Measurements from ENCODE around the gene PDSS2.

The PDSS2 gene

GRCh38 chr6:107328081-107328480 is 131.3 kb downstream of the PDSS2 start:
- Histone ChIP-seq H3K9me3 (ENCODE audit: control insufficient read depth, insufficient read depth, low read length) (no peaks in the 10 kb centered on the region), H3K27ac (ENCODE audit: low read depth, low read length) (no peak overlapping the region), H4K20me1 (ENCODE audit: control insufficient read depth, insufficient read depth, low read depth, low read length) (no peaks in the 10 kb centered on the region), H3K9me2 (replicated peaks; ENCODE audit: control insufficient read depth, low read length) (no peaks in the 10 kb centered on the region), H3K4me1 (ENCODE audit: control insufficient read depth, low read length) (peaks cover 13% of the 10 kb centered on the region), H3K36me3 (ENCODE audit: control insufficient read depth, low read length) (no peaks in the 10 kb centered on the region), H3F3A (ENCODE audit: control insufficient read depth, insufficient read depth) (peaks cover 2% of the 10 kb centered on the region; the same call in 1 of the 2 replicates), H3K4me3 (ENCODE audit: low read length) (no peak overlapping the region), H3K79me2 (ENCODE audit: control insufficient read depth, low read length) (no peaks in the 10 kb centered on the region), H3K27me3 (ENCODE audit: control insufficient read depth, low read length) (no peaks in the 10 kb centered on the region), H3K4me2 (ENCODE audit: low read length) (no peak overlapping the region)
- TF ChIP-seq CTCF (IDR thresholded peaks at IDR 0.05; ENCODE audit: low read depth, low read length, poor library complexity, severe bottlenecking) (no peak), EZH2phosphoT487 (IDR thresholded peaks at IDR 0.05; ENCODE audit: borderline replicate concordance, low read length) (no peak)

- H3K27ac ChIP-seq (ENCODE audit: low read depth, low read length), result no peak overlapping the region
Measured at GRCh38 chr6:107323133-107323785, 136.1 kb downstream of the PDSS2 start.

GRCh38 chr6:107321793-107322192 is 137.6 kb downstream of the PDSS2 start:
- H3F3A ChIP-seq (ENCODE audit: control insufficient read depth, insufficient read depth), result peaks cover 2% of the 10 kb centered on the region; the same call in 1 of the 2 replicates
- no peak overlapping the region for H3K27ac ChIP-seq (ENCODE audit: low read depth, low read length)

More at GRCh38 chr6:107323133-107323785, 136.1 kb downstream of the PDSS2 start:
- no peaks in the 10 kb centered on the region for H4K20me1 ChIP-seq (ENCODE audit: control insufficient read depth, insufficient read depth, low read depth, low read length)
- TF ChIP-seq EZH2phosphoT487 (IDR thresholded peaks at IDR 0.05; ENCODE audit: borderline replicate concordance, low read length) (no peak), CTCF (IDR thresholded peaks at IDR 0.05; ENCODE audit: low read depth, low read length, poor library complexity, severe bottlenecking) (no peak)
- H3K4me1 ChIP-seq (ENCODE audit: control insufficient read depth, low read length), result 0 out of 2 replicates have a peak, but pooled peaks cover under 1% of the 10 kb centered on the region
- no peak overlapping the region for H3K4me3 ChIP-seq (ENCODE audit: low read length)
- no peak overlapping the region for H3K4me2 ChIP-seq (ENCODE audit: low read length)
- H3K36me3 ChIP-seq (ENCODE audit: control insufficient read depth, low read length), result no peaks in the 10 kb centered on the region
- H3K9me3 ChIP-seq (ENCODE audit: control insufficient read depth, insufficient read depth, low read length), result no peaks in the 10 kb centered on the region
- no peaks in the 10 kb centered on the region for H3K79me2 ChIP-seq (ENCODE audit: control insufficient read depth, low read length)
- H3K9me2 ChIP-seq (replicated peaks; ENCODE audit: control insufficient read depth, low read length), result no peaks in the 10 kb centered on the region
- H3K27me3 ChIP-seq (ENCODE audit: control insufficient read depth, low read length), result no peaks in the 10 kb centered on the region
- peaks cover 2% of the 10 kb centered on the region; the same call in 1 of the 2 replicates for H3F3A ChIP-seq (ENCODE audit: control insufficient read depth, insufficient read depth)

More at GRCh38 chr6:107321793-107322192, 137.6 kb downstream of the PDSS2 start:
- Histone ChIP-seq H3K27me3 (ENCODE audit: control insufficient read depth, low read length) (no peaks in the 10 kb centered on the region), H3K79me2 (ENCODE audit: control insufficient read depth, low read length) (no peaks in the 10 kb centered on the region), H3K9me3 (ENCODE audit: control insufficient read depth, insufficient read depth, low read length) (no peaks in the 10 kb centered on the region), H3K36me3 (ENCODE audit: control insufficient read depth, low read length) (no peaks in the 10 kb centered on the region), H3K4me3 (ENCODE audit: low read length) (no peak overlapping the region), H4K20me1 (ENCODE audit: control insufficient read depth, insufficient read depth, low read depth, low read length) (no peaks in the 10 kb centered on the region), H3K4me1 (ENCODE audit: control insufficient read depth, low read length) (0 out of 2 replicates have a peak, but pooled peaks cover 5% of the 10 kb centered on the region), H3K4me2 (ENCODE audit: low read length) (no peak overlapping the region), H3K9me2 (replicated peaks; ENCODE audit: control insufficient read depth, low read length) (no peaks in the 10 kb centered on the region)
- no peak for TF ChIP-seq EZH2phosphoT487 (IDR thresholded peaks at IDR 0.05; ENCODE audit: borderline replicate concordance, low read length)
- TF ChIP-seq CTCF (IDR thresholded peaks at IDR 0.05; ENCODE audit: low read depth, low read length, poor library complexity, severe bottlenecking), result no peak

Data from DOHH2 (cell line).